ENCODE results near the gene FAM98B. TPM values are rescaled to one million over a fixed set of nuclear protein-coding genes. Genes with fewer than 3 reads are reported as not detected.
A peak's percentile ranks its signal among the peaks of the same experiment; 100 is the strongest.

Gene FAM98B
- total RNA-seq, 3 donors from 2014 or later (not counting 1 experiment from before 2014, with no cell fraction given) = 27.5 to 34.0 (median 29.0) TPM

GRCh38 chr15:38486936-38487335 is 33.0 kb downstream of the FAM98B start:
- no peak overlapping the region for H3K4me3 ChIP-seq (ENCODE audit: low read length)
- H3K27ac ChIP-seq (ENCODE audit: low read length) = no peak overlapping the region
- Mint-ChIP-seq H3K27me3 (ENCODE audit: low read depth in 2 of 2) (no peaks in the 10 kb centered on the region), H3K9me3 (no peaks in the 10 kb centered on the region), H3K27ac (peak overlapping the region; percentile 20 to 47), H3K4me3 (no peak overlapping the region), H3K36me3 (peaks cover 16% of the 10 kb centered on the region), H3K4me1 (peaks cover 14 to 17% of the 10 kb centered on the region in 2 donors)
- no peaks in the 10 kb centered on the region for H3K27me3 ChIP-seq (ENCODE audit: control insufficient read depth, insufficient read depth, low read length)
- H3K36me3 ChIP-seq (ENCODE audit: control insufficient read depth, insufficient read depth, low read length) = peaks cover 58% of the 10 kb centered on the region
- 67% methylated on average over 2 of the region's 2 CpGs for WGBS (ENCODE audit: insufficient coverage)
- DNase-seq (peak in 1 of 2 donors; percentile 39), ATAC-seq (no peak)
- H3K4me1 ChIP-seq (ENCODE audit: control insufficient read depth, insufficient read depth, low read length) = no peaks in the 10 kb centered on the region
- intact Hi-C loops (cut with micrococcal nuclease) = no loop called here
- H3K9me3 ChIP-seq (ENCODE audit: control insufficient read depth, insufficient read depth, low read length) = no peaks in the 10 kb centered on the region
- TF ChIP-seq CTCF (IDR thresholded peaks at IDR 0.05) = no peak

- peak overlapping the region; percentile 20 to 47 for H3K27ac Mint-ChIP-seq
- intact Hi-C loops (cut with micrococcal nuclease) = no loop called here
- WGBS (ENCODE audit: insufficient coverage) = no CpG with 5 or more reads among the region's 1 CpG
Observed at GRCh38 chr15:38487378-38487777, 33.5 kb downstream of the FAM98B start.

GRCh38 chr15:38490242-38490922 is 36.5 kb downstream of the FAM98B start:
- Histone ChIP-seq H3K27me3 (ENCODE audit: control insufficient read depth, insufficient read depth, low read length) (no peaks in the 10 kb centered on the region), H3K4me1 (ENCODE audit: control insufficient read depth, insufficient read depth, low read length) (no peaks in the 10 kb centered on the region), H3K27ac (ENCODE audit: low read length) (no peak overlapping the region), H3K4me3 (ENCODE audit: low read length) (no peak overlapping the region), H3K9me3 (ENCODE audit: control insufficient read depth, insufficient read depth, low read length) (no peaks in the 10 kb centered on the region), H3K36me3 (ENCODE audit: control insufficient read depth, insufficient read depth, low read length) (peaks cover 82% of the 10 kb centered on the region)
- Mint-ChIP-seq H3K9me3 (no peaks in the 10 kb centered on the region), H3K36me3 (peaks cover 24% of the 10 kb centered on the region), H3K4me1 (peaks cover 5 to 12% of the 10 kb centered on the region in 2 donors), H3K4me3 (no peak overlapping the region), H3K27me3 (ENCODE audit: low read depth in 2 of 2) (no peaks in the 10 kb centered on the region), H3K27ac (peak overlapping the region; percentile 19 to 23)
- DNase-seq = no peak
- WGBS (ENCODE audit: insufficient coverage) = 84% methylated on average over 3 of the region's 3 CpGs
- ATAC-seq = no peak
- TF ChIP-seq CTCF (IDR thresholded peaks at IDR 0.05) = no peak
- intact Hi-C loops (cut with micrococcal nuclease) = no loop called here

More at GRCh38 chr15:38487378-38487777, 33.5 kb downstream of the FAM98B start:
- H3K4me1 ChIP-seq (ENCODE audit: control insufficient read depth, insufficient read depth, low read length) = no peaks in the 10 kb centered on the region
- Mint-ChIP-seq H3K27me3 (ENCODE audit: low read depth in 2 of 2) (no peaks in the 10 kb centered on the region), H3K36me3 (peaks cover 16% of the 10 kb centered on the region), H3K9me3 (no peaks in the 10 kb centered on the region), H3K4me3 (no peak overlapping the region), H3K4me1 (peaks cover 10 to 17% of the 10 kb centered on the region in 2 donors)
- peaks cover 61% of the 10 kb centered on the region for H3K36me3 ChIP-seq (ENCODE audit: control insufficient read depth, insufficient read depth, low read length)
- H3K9me3 ChIP-seq (ENCODE audit: control insufficient read depth, insufficient read depth, low read length) = no peaks in the 10 kb centered on the region
- H3K27ac ChIP-seq (ENCODE audit: low read length) = no peak overlapping the region
- no peaks in the 10 kb centered on the region for H3K27me3 ChIP-seq (ENCODE audit: control insufficient read depth, insufficient read depth, low read length)
- TF ChIP-seq CTCF (IDR thresholded peaks at IDR 0.05) = no peak
- DNase-seq = no peak
- no peak overlapping the region for H3K4me3 ChIP-seq (ENCODE audit: low read length)
- ATAC-seq = no peak

All from natural killer cell (primary cell).